HG03175 (cell line): ENCODE data around the gene OTOP3.
"Not testable (repeated sequence)": the region's sequence is repeated elsewhere in the genome, so short reads cannot be mapped to it uniquely, and the experiment has no call there.

Source experiments
- ATAC-seq: cut with Tn5 transposase; IDR thresholded peaks from one replicate; pipeline ENCODE4 v1.9.1; 2021; ENCODE audit warnings: mild to moderate bottlenecking, moderate library complexity; ENCODE audit not compliant: unreplicated experiment

The OTOP3 gene

GRCh38 chr17:74957935-74958740, 22.4 kb downstream of the OTOP3 start:
- ATAC-seq, result no peak

DNA sequence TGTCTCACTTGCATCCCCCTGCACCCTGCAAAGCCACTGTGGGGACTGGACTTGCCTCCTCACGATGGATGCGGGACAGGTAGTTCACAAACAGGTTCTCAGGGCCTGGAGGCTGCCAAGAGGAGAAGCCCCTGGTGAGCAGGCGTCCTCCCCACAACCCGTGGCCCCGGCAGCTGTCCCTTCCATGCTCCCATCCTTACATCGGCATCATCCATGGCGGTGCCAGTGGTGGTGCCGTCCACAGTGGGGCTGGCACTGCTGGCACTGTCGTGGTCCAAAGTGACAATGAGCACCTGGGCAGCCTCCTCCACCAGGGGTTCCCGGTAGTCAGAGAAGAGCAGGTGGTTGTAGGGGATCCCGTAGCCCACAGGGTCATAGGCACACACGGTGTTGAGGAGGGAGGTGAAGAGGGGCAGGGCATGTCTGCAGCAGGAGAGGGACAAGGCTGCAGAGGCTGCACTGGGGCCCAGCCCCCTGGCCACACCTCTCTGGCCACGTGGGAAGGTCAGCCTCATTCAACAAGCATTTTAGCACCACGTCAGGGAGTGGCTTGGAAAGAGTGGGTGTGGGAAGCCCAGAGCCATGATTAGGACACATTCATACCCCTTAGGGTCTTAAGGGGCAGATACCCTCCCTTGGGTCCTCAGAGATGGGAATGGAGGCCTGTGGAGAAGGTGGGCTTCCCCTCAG, 24.3 kb downstream of the OTOP3 start:
- no peak for ATAC-seq

- no peak for ATAC-seq
Measured at GRCh38 chr17:74960570-74961342, 25.1 kb downstream of the OTOP3 start.

- ATAC-seq, result no peak
Measured at GRCh38 chr17:74961657-74962350, 26.1 kb downstream of the OTOP3 start.

DNA sequence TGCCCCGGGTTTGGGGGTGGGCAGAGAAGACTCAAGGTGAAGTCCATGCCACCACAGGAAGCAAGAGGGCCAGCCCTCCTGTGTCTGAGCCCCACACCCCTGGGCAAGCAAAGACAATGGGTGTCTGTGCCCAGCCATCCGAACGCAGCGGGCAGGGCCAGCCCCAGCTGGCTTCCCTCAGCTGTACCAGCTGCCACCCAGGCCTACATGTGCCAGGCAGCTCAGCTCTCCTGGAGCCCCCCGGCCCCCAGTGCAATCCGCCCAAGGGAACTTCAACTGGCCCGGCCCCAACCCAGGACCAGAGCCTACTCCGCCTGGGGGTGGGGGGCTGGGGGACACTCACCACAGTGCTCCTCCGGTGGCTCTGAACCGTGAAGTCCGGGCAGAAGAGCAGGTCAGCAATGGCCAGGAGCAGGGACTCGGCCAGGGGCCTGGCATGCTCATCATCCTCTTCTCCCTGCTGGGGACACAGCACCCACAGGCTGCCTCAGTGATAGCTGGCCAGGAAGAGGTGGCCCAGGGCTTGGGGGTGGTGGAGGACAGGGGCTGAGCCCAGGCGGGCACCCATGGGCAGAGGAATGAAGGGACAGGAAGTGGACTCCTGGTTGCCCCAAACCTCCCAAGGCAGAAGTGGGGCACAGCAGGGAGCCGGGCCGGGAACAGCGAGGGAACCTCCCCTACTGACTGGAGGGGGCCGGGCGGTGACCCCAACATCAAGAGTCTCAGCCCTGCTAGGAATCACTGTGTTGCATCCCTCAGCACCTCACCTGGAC, 27.1 kb downstream of the OTOP3 start:
- no peak for ATAC-seq

DNA sequence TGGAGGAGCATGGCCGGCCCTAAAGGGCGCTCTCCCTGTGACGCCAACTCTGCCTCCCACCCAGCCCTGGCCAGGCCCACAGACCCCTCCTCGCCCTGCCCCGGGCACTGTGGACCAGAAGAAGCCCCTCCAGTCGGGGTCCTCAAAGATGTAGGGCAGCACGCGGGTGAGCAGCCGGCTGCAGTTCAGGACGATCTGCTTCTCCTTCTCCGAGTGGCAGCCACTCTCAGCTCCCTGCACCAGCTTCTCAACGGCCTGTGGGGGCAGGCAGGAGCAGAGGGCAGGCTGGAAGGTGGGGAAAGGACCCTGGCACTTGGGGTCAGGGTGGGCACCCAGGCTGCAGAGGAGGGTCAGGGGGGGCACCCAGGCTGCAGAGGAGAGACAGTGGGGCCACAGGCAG, 28.0 kb downstream of the OTOP3 start:
- no peak for ATAC-seq

DNA sequence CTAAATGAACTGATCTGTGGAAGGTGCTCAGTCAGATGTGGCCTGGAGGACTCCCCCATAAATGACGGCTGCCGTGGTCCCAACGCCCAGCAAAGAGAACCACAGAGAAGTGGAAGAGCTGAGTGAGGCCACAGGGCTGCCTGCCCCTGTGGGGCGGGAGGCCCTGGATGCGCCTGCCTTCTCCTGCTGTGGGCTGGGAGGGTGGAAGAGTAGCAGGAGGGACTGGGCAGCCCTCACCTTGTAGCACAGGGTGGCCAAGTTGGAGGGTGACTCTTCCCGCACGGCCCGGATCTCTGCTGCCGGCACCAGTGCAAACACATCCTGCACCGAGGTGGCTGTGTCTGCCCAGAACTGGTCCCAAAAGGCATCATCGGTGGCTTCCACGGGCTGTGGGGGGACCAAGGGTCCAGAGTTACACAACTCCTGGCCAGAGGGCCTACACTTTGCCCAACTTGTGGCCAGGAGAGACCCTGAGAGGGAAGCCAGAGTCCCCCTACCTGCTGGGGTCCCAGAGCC, 28.6 kb downstream of the OTOP3 start:
- no peak for ATAC-seq

- ATAC-seq, result no peak
Measured at GRCh38 chr17:74964988-74965622, 29.4 kb downstream of the OTOP3 start.

DNA sequence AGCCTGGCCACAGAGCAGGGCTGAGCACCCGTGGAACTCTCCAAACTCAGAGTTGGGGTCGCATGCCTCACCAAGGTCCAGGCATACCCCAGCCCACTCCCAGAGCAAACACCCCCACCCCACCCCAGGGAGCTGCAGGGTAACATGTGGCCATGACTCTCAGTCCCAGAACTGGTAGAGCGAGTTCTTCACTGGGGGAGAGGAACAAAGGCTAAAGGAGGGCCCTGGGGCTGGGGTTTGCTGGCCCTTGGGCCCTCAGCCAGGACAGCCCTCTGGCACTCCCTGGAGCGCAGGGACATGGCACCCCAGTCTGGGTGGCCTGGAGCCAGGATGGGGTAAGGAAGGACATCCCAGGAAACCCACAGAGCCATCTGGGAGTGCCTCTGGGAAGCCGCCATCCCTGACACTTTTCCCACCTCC, 32.7 kb downstream of the OTOP3 start:
- ATAC-seq, result no peak

DNA sequence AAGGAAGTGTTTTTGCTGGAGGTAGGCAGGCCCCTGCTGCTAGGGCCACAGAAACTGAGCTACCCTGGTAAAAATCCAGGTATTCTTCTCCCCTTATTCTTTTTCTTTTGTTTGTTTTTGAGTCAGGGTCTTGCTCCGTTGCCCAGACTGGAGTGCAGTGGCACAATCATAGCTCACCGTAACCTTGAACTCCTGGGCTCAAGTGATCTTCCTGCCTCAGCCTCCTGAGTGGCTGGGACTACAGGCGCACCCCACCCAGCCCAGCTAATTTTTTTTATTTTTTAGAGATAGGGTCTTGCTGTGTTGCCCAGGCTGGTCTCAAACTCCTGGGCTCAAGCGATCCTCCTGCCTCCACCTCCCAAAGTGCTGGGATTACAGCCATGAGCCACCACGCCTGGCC, 33.8 kb downstream of the OTOP3 start:
- not testable (repeated sequence) for ATAC-seq

GRCh38 chr17:74970395-74970794, 34.7 kb downstream of the OTOP3 start:
- no peak for ATAC-seq

DNA sequence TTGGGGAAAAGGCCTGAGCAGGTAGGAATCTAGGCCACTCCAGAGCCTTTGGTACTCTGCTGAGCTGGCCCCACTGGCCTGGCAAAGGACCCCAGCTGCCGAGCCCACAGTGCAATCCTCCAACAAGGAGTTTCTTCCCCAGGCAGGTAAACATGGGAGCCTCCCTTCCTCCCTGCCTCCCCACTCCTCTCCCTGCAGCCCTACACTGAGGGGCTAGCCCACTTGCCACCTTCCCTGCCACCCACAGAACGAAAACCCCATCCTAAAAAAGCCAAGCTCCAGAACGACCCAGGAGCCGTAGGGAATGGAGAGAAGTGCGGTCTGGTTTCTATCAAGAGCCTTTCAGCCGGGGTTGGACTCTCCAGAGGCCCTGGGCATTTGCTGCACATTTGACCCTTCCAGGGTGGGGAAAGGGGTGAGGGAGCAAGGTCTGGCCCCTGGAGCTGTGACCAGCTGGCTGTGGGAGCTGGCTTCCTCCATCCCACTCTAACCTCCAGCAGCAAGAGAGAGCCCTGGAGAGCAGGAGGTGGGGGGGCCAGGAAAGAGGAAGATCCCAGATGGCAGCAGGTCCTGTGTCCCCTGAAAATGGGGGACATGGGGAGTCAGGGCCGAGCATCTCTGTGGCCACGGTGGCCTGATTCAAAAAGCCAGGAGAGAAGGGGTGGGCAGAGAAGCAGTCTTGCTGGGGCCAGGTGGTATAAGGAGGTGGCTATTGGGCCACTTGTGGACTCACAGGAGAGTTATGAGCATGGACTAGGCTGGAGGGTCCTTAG, 35.6 kb downstream of the OTOP3 start:
- ATAC-seq, result no peak

- no peak for ATAC-seq
Measured at GRCh38 chr17:74971842-74972106, 36.1 kb downstream of the OTOP3 start.

DNA sequence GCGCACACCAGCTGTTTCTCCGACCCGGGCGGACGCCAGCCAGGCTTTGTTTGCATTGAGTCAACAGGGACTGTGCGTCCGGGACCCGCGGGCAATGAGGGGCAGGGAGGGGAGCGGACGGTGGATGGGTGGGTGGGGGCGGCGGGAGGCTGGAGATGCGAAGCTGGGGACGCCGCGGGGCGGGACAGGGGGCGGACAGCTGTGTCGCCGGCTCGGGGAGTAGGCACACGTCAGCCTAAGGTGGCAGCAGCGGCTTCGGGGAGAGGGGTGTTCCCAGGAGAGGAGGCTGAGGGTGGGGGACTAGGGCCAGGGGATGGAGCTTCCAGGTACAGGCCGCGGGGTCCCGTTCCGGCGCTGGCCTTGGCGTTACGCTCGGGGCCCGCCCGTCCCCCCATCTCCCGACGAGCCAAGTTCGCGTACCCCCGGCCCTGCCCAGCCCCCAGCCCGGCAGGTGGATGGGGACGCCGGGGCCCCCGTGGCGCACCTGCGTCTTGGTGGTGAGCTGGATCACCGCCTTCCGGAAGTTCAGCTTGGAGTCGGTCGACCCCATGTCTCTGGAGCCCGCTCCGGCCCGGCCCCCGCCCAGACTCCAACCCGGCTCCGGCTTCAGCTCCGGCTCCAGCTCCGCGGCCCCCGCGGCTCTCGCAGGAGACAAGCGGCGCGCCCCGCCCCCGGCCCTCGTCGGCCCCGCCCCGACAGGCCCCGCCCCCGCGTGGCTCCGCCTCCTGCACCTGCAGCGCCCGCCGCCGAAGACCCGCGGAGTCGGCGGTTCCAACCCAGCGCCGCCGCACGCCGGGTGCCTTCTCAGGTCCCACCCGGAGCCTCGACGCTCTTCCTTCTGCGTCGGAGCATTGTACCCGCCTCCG, 36.6 kb downstream of the OTOP3 start, which contains the start of gene HID1:
HID1 (minus strand) TSS at position 653 of the 866 bp plus-strand sequence; CDS start at position 550, 103 bp downstream.
- no peak for ATAC-seq

GRCh38 chr17:74972973-74973328, 37.3 kb downstream of the OTOP3 start:
- no peak for ATAC-seq

- no peak for ATAC-seq
Measured at GRCh38 chr17:74975943-74976342, 40.2 kb downstream of the OTOP3 start.

- ATAC-seq, result no peak
Measured at GRCh38 chr17:74977802-74978201, 42.1 kb downstream of the OTOP3 start.

DNA sequence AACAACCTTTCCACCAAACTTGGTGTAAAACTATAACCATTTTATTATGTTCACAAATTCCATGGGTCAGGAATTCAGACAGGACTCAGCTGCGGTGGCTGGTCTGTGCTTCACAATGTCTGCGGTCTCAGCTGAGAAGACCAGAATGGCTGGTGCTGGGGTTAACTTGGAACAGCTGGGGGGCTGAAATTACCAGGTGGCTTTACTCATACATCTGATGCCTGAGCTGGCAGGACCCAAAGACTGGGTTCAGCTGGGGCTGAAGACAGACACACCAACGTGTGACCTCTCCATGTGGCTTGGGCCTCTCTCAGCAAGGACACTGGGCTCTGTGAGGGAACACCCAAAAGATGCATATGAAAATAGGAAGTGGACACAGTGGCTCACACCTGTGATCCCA, 42.5 kb downstream of the OTOP3 start:
- ATAC-seq, result no peak
